ENCODE results near the gene BICDL2.
"Not testable (repeated sequence)": the region's sequence is repeated elsewhere in the genome, so short reads cannot be mapped to it uniquely, and the experiment has no call there.

BICDL2 gene, protein sequence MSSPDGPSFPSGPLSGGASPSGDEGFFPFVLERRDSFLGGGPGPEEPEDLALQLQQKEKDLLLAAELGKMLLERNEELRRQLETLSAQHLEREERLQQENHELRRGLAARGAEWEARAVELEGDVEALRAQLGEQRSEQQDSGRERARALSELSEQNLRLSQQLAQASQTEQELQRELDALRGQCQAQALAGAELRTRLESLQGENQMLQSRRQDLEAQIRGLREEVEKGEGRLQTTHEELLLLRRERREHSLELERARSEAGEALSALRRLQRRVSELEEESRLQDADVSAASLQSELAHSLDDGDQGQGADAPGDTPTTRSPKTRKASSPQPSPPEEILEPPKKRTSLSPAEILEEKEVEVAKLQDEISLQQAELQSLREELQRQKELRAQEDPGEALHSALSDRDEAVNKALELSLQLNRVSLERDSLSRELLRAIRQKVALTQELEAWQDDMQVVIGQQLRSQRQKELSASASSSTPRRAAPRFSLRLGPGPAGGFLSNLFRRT

DNA sequence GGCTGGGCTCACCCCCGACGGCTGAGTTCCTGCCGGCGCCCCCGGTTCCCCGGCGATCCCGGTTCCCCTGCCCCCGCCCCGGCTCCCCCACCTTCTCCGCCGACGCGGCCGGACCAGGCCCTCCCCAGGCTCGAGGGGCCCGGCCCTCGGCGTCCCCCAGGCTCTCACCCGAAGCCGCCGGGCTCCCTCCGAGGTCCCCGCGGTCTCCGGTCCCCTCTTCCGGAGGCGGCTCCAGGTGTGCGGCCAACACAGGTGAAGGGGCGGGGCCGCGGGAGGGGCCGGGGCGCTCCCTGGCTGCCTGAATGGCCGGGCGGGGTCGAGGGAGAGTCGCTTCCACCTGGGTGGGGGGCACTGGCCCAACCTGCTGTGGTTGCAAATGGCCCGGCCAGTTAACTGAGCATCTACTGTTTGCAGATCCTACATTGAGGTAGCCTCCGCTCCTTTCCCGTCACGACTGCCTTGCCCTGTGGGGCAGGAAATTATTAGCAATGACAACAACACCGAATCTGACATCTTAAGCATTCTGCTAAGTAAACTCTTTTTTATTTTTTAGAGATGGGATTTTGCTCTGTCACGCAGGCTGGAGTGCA, at the start of gene BICDL2:
Gene BICDL2, minus strand, starts transcription at position 219 of the 590 bp plus-strand sequence. CDS start 1,448 bp downstream, outside the sequence.
- FAIRE-seq = no peak
- DNase-seq (ENCODE audit: insufficient read length, low spot score) = no peak

DNA sequence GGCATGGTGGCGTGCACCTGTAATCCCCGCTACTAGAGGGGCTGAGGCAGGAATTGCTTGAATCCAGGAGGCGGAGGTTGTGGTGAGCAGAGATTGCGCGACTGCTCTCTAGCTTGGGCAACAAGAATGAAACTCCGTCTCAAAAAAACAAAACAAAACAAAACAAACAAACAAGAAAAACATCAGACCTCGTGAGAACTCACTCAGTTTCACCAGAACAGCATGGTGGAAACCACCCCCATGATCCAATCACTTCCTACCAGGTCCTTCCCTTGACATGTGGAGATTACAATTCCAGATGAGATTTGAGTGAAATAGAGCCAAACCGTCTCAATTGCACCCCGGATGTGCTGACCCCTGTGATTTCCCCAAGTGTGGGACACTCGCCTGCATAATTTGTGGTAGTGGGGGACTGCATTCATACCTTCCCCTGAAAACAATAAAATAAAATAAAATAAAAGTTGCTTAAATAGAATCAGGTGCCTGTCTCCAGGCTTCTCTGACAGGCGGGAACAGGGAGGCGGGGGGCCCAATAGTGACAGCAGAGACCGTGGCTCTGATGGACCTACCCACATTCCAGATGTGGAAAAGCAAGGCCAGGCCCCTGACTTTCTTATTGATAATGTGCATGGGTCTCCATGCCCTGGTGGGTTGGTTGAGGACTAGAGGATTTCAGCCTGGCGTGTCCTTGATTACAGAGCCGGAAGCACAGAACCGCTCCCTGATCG, 49.3 kb upstream of the BICDL2 start:
- FAIRE-seq (no peak), DNase-seq (ENCODE audit: insufficient read length, low spot score) (no peak)

DNA sequence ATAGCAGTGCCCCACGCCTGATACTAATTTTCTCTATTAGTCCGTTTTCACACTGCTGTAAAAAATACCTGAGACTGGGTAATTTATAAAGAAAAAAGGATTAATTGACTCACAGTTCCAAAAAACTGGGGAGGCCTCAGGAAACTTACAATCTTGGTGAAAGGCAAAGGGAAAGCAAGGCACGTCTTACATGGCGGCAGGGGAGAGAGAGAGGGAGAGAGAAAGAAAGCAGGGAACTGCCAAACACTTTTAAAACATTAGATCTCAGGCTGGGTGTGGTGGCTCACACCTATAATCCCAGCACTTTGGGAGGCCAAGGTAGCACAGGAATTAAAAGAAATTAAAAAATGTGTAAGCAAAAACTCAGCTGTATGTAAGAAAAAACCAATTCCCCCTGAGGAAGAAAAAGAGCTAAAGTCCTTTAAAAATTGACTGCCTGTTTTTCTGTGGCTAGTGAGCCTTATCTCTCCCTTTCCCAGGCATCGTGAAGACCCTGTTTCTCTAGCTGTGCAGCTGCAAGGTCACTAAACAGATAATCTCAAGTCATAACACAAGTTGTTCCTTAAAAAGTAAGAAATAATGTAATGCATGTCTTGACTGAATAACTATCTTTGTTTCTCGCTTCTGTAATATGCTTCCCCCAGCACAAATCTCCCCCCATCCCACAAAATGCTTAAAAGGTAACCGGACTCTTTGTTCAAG, 48.4 kb upstream of the BICDL2 start:
- no peak for FAIRE-seq

DNA sequence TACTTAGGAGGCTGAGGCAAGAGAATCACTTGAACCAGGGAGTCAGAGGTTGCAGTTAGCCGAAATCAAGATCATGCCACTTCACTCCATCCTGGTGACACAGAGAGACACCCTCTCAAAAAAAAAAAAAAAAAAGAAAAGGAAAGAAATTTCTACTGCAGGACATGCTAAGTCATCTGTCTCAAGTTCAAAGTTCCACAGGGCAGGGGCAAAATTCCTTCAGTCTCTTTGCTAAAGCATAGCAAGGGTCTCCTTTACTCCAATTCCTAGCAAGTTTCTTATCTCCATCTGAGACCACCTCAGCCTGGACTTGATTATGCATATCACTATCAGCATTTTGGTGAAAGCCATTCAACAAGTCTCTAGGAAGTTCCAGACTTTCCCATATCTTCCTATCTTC, 47.7 kb upstream of the BICDL2 start:
- FAIRE-seq = no peak
- no peak for DNase-seq (ENCODE audit: insufficient read length, low spot score)

More for the DNA sequence above, 48.4 kb upstream of the BICDL2 start:
- no peak for DNase-seq (ENCODE audit: insufficient read length, low spot score)

DNA sequence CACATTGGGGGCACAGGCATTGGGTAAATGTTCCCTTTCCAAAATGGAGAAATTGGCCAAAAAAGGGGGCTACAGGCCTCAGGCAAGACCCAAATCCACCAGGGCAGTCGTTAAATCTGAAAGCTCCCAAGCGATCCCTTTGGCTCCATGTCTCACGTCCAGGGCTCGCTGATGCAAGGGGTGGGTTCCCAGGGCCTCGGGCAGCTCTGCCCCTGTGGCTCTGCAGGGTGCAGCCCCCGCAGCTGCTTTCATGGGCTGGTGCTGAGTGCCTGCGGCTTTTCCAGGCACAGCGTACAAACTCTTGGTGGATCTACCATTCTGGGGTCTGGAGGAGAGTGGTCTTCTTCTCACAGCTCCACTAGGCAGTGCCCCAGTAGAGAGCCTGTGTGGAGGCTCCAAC, 46.7 kb upstream of the BICDL2 start:
- not testable (repeated sequence) for DNase-seq (ENCODE audit: insufficient read length, low spot score); FAIRE-seq

DNA sequence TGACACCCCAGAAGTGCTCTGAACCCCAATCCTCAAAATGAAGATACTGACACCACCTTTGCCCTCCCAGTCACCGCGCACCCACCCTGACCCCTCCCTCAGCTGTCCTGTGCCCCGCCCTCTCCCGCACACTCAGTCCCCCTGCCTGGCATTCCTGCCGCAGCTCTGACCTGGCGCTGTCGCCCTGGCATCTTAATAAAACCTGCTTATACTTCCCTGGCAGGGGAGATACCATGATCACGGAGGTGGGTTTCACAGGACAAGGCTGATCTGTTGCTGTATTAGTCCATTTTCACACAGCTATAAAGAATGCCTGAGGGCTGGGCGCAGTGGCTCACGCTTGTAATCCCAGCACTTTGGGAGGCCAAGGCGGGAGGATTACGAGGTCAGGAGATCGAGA, 45.2 kb upstream of the BICDL2 start:
- not testable (repeated sequence) for FAIRE-seq; DNase-seq (ENCODE audit: insufficient read length, low spot score)

DNA sequence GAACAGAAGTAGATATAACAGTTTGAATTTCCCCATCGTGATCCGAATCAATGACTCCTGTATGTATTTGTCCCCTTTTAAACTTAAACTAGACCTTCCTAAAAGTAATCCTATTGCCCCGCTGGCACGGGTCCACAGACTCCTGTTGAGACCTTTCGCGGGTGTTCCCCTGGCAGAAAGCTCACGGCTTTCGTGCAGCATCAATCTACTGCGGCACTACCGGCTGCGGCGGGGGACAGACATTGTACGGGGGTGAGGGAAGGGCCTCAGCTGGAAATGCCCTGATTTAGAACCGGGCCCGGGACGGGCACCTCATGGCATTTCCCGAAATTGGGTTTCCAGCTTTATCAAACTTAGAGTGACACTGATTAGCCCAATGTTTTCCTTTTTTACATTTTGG, 43.3 kb upstream of the BICDL2 start:
- DNase-seq (ENCODE audit: insufficient read length, low spot score) (no peak), FAIRE-seq (no peak)

DNA sequence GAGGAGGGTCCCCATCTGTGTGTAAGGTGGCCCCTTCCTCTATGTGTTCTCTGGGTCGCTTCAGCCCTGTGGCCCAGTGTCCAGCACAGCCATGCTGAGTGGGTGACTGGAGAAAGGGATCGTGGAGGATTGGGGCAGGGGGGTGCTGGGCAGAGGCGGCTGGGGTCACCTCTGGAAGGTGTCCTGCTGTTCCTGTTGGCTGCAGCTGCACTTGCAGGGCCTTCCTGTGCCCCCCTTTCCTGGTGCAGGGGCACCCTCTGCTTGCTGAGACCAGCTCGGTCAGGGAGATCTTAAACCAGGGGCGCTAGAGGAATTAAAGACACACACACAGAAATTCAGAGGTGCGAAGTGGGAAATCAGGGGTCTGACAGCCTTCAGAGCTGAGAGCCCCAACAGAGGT, 39.8 kb upstream of the BICDL2 start:
- FAIRE-seq (no peak), DNase-seq (ENCODE audit: insufficient read length, low spot score) (no peak)

DNA sequence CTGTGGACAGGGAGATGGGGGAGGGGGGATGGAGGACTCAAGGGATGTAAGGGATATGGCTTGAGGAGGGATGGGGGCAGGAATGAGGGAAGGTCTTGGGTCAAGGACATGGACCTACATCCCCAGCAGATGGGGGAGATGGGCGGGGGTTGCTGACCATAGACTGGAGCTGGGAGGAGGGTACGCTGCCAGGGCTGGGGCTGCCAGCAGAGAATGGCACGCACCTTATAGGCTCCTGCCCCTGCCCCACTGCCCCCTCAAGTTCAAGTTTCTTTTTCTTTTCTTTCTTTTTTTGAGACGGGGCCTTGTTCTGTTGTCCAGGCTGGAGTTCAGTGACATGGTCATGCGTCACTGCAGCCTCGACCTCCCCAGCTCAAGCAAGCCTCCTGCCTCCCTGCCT, 39.2 kb upstream of the BICDL2 start:
- not testable (repeated sequence) for DNase-seq (ENCODE audit: insufficient read length, low spot score); FAIRE-seq

DNA sequence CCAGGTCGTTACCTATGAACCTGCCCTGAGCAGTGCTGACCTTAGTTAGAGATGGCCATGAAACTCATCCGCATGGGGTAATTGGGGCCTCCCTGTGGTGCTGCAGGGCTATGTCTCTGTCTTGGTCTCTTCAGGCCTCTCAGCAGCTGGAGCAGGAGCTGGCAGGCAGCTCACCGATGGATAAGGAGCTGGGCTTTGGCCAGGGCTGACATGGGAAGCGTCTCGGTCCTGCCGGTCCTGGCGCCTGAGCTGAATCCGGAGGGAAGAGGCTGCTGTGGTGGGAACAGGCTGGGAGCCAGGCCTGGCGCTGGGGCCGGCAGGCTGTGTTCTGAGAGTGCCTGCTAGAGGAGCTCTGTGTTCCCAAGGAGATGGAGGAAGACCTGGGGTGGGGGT, 38.8 kb upstream of the BICDL2 start:
- FAIRE-seq = no peak
- DNase-seq (ENCODE audit: insufficient read length, low spot score) = no peak

DNA sequence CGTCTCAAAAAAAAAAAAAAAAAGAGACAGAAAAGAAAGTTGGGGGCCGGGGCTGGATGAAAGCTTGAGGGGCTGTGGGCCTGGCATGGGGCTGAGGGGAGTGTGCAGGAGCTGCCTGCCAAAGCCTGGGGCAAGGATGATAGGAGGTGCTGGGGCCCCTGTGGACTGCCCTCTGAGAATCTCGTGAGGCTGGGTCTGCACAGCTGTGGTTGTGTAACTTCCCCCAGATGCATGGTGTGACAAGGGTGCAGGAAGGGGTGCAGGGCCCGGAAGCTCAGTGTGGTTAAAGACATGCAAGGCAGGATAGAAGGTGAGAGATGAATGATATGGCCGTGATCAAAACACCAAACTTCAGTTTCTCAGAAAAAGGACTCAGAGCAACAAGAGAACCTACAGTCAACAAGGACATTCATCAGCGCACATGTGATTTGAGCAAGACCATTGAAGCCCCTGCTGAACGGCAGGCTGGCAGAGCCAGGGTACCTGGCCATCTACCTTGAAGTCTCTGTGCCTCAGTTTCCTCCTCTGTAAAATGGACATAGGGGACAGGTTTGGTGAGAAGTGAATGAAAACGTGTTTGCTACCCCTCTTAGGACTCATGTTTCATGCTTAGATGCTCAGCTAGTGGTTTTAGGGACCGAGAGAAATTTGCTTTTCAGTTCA, 38.2 kb upstream of the BICDL2 start:
- FAIRE-seq (no peak), DNase-seq (ENCODE audit: insufficient read length, low spot score) (no peak)

DNA sequence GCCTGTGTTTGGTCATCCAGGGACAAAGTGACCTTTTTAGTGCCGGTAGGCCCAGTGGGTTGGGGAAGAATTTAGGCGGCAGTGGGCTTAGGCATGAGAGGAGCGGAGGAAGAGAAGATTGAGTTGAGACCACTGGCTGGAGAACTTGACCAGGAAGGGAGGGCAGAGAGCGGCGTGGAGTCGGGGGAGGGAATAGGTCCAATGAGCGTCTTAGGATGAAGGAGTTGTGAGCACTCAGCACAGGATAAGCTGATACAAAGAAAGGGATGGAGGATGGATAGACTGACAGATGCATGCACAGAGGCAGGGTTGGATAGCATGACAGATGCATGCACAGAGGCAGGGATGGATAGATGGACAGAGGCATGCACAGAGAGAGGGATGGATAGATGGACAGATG, 36.7 kb upstream of the BICDL2 start:
- no peak for DNase-seq (ENCODE audit: insufficient read length, low spot score)
- FAIRE-seq = no peak

DNA sequence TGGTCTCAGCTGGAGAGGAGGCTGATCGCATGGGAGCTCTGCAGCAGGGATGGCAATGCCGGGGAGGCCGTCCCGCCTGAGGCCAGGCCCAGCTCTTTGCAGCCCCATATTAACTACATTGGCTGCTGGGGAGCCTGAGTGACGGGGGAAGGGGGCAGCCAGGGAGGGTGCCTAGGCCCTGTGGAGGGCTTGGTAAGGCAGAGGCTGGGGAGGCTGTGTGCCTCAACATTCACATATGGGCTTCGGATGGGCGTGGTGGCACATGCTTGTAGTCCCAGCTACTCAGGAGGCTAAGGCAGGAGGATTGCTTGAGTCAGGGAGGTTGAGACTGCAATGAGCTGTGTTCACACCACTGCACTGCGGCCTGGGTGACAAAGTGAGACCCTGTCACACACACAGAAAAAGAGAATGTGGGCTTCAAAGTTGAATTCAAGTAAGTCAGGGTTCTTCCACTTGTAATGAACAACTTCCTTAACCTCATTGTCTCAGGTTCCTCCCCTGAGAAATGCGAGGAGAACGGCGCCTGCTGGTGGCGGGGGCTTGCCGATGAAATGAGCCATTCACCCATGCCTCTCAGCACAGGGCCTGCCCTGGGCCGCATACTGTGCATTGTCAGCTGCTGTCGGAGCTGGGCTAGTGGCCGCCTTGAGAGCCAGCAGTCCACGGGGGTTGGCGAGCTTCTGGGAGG, 36.0 kb upstream of the BICDL2 start:
- DNase-seq (ENCODE audit: insufficient read length, low spot score); FAIRE-seq: not testable (repeated sequence)

DNA sequence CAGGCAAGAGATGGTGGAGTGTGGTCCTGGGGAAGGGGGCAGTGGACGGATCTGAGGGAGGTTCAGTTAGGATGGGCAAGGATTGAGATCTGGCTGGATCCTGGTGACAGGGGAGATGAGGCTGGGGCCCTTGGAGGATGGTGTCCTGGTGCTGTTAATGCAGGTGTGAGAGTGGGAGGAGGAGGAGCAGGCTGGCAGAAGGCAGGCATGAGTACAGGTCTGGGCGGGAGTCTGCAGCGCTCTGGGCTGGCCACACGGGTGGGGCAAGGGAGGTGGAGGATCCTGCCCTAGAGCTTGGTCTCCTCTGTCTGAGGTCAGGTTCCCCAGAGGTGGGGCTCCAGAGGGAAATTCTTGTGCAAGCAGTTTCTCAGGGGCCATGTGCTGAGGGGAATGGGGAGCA, 35.4 kb upstream of the BICDL2 start:
- not testable (repeated sequence) for DNase-seq (ENCODE audit: insufficient read length, low spot score)
- FAIRE-seq = peak; percentile 26

DNA sequence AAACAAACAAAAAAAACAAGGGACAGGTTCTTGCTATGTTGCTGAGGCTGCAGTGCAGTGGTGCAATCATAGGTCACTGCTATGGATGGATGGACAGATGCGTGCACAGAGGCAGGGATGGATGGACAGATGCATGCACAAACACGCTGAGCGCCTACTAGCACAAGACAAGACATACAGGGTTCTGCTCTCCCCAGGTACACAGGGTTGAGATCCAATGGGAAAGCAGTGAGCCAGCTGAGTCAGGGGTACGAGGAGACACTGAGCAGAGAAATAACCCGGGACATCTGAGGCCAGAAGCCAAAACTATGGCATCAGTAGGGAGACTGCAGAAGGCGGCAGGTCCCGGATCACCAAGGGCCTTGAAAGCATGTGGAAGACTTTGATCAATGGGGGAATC, 34.9 kb upstream of the BICDL2 start:
- no peak for FAIRE-seq
- DNase-seq (ENCODE audit: insufficient read length, low spot score) = no peak

DNA sequence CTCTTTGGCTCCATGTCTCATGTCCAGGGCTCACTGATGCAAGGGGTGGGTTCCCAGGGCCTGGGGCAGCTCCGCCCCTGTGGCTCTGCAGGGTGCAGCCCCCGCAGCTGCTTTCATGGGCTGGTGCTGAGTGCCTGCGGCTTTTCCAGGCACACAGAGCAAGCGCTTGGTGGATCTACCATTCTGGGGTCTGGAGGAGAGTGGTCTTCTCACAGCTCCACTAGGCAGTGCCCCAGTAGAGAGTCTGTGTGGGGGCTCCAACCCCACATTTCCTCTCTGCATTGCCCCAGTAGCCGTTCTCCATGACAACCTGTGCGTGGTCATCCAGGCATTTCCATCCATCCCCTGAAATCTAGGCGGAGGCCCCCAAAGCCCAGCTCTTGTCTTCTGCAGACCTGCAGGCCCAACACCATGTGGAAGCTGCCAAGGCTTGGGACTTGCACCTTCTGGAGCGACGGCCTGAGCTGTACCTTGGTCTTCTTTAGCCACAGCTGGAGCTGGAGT, 33.9 kb upstream of the BICDL2 start:
- DNase-seq (ENCODE audit: insufficient read length, low spot score) = no peak
- no peak for FAIRE-seq

DNA sequence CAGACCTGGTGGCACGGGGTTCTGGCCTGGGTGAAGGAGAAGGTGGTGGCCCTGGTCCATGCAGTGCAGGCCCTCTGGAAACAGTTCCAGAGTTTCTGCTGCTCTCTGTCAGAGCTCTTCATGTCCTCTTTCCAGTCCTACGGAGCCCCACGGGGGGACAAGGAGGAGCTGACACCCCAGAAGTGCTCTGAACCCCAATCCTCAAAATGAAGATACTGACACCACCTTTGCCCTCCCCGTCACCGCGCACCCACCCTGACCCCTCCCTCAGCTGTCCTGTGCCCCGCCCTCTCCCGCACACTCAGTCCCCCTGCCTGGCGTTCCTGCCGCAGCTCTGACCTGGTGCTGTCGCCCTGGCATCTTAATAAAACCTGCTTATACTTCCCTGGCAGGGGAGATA, 32.4 kb upstream of the BICDL2 start:
- not testable (repeated sequence) for DNase-seq (ENCODE audit: insufficient read length, low spot score); FAIRE-seq

DNA sequence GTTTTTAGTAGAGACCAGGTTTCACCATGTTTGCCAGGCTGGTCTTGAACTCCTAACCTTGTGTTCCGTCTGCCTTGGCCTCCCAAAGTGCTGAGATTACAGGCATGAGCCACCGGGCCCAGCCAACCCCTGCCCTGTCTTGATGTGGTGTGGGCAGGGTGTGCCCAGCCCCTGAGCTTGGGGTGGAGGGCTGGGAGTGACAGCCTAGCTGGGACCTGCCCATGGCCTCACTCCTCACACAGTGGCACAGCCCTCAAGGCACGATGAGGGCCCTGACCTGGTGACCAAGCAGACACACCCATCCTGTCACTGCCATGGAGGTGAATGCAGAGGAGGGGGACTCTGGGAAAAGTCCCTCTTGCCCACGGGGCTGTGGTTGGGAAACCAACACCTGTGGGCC, 31.7 kb upstream of the BICDL2 start:
- DNase-seq (ENCODE audit: insufficient read length, low spot score) (no peak), FAIRE-seq (no peak)

DNA sequence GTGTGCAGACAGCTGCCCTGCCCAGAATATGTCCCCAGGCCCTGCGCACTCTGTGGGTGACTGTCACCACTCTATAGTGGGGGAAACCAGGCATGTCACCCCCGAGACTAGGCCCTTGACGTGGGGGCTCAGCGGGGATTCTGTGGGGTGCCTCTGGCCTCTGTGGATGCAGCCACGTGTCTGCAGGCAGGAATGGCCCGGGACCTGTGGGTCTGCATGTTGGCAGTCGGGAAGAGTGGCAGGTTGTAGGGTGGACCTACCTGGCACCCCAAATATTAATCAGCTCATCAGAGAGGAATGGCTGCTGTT, 29.6 kb upstream of the BICDL2 start:
- no peak for DNase-seq (ENCODE audit: insufficient read length, low spot score)
- FAIRE-seq = no peak
